ENCODE results near the gene ANTKMT. TPM values are rescaled to one million over a fixed set of nuclear protein-coding genes. Genes with fewer than 3 reads are reported as not detected.

The ANTKMT gene
- total and polyA plus RNA-seq, 2 of the 4 experiments (the other 2 are of a cell fraction): 7.3 to 16.2 TPM

DNA sequence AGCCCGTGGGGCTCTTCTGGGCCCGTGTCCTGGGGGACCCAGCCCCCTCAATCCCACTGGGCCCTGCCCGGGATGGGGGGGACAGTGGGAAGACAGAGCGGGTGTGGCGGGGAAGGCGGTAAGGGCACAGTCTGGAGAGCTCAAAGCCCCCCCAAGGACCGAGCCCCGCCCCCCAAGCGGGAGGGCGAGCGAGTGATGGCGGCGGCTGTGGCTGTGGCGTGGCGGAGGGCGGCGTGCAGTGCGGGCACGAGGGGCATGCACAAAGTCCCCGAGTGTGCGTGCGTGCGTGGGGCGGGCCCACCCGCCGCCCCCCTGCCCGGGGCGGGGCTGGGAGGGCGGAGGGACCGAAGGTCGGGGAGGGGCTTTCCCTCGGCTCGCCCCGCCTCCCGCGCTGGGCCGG lies 27.2 kb upstream of the ANTKMT start:
- Histone ChIP-seq H2BK120ac (ENCODE audit: low read depth, low read length) (no peak overlapping the region), H3K56ac (ENCODE audit: extremely low read depth, insufficient read depth, low read length) (no peak overlapping the region), H3K4me1 (ENCODE audit: control insufficient read depth, insufficient read depth, low read length) (peaks cover 12% of the 10 kb centered on the region), H3K9me3 (ENCODE audit: control insufficient read depth, insufficient read depth, low read length) (no peaks in the 10 kb centered on the region; the same call in 1 of the 2 replicates), H2BK20ac (ENCODE audit: low read depth, low read length) (no peak overlapping the region), H3K9ac (ENCODE audit: low read depth, low read length) (no peak overlapping the region), H3K27ac (ENCODE audit: insufficient read depth, low read length) (no peak overlapping the region), H3K4me2 (ENCODE audit: low read depth, low read length) (no peak overlapping the region), H3K18ac (ENCODE audit: low read depth, low read length) (no peak overlapping the region), H2AFZ (replicated peaks; ENCODE audit: low read length, poor library complexity) (no peak overlapping the region), H4K20me1 (ENCODE audit: insufficient read depth, low read length) (peaks cover 4% of the 10 kb centered on the region; the same call in 1 of the 2 replicates), H3K23ac (ENCODE audit: low read depth, low read length) (no peak overlapping the region), H2AK5ac (ENCODE audit: low read depth, low read length) (no peak overlapping the region), H3K14ac (replicated peaks; ENCODE audit: low read depth, low read length) (no peak overlapping the region), H3K36me3 (ENCODE audit: control insufficient read depth, insufficient read depth, low read length) (no peaks in the 10 kb centered on the region), H3K4me3 (ENCODE audit: insufficient read depth, low read depth, low read length) (no peak overlapping the region), H2BK15ac (ENCODE audit: low read depth, low read length) (no peak overlapping the region), H4K91ac (ENCODE audit: insufficient read depth, low read depth, low read length) (no peak overlapping the region), H4K5ac (ENCODE audit: low read depth, low read length) (no peak overlapping the region), H3K27me3 (ENCODE audit: control insufficient read depth, insufficient read depth, low read length) (peaks cover 48% of the 10 kb centered on the region), H2BK5ac (ENCODE audit: low read depth, low read length, poor library complexity, severe bottlenecking) (no peak overlapping the region), H3K79me1 (ENCODE audit: low read depth in 1 of 2, low read length in 2 of 2) (peaks cover 9 to 12% of the 10 kb centered on the region in 2 experiments; a peak in 3 of 4 replicates), H4K8ac (ENCODE audit: low read depth in 2 of 2, low read length in 2 of 2) (no peak overlapping the region), H2AK9ac (replicated peaks; ENCODE audit: low read depth, low read length, poor library complexity) (no peak overlapping the region), H3K4ac (ENCODE audit: low read depth, low read length) (no peak overlapping the region), H3K9me1 (ENCODE audit: insufficient read depth, low read length) (peaks cover 11% of the 10 kb centered on the region)
- in situ Hi-C loops (cut with MboI; ENCODE audit: low sequenced_read_pairs): no loop called here
- CTCF ChIA-PET: no interaction called here
- dilution Hi-C loops (cut with HindIII; ENCODE audit: low sequenced_read_pairs, unreplicated experiment): no loop called here
- POLR2A ChIA-PET (ENCODE audit: unreplicated experiment): no interaction called here
- 2% methylated on average over 10 of the region's 37 CpGs; no CpG with 5 or more reads in 1 of the 2 experiments for WGBS, 2 experiments (ENCODE audit: extremely low coverage in 2 of 2, insufficient read length in 1 of 2)
- intact Hi-C loops (cut with micrococcal nuclease): no loop called here
- no TSS peak for BruUV-seq (replicated peaks)
- DNase-seq (no peak), ATAC-seq (ENCODE audit: low read depth) (no peak)
- no peak for TF ChIP-seq USF2 (IDR thresholded peaks at IDR 0.05; ENCODE audit: low read depth, low read length)
- TF ChIP-seq MAZ (IDR thresholded peaks at IDR 0.05; ENCODE audit: borderline replicate concordance, low read depth, low read length): no peak
- TF ChIP-seq CEBPB (IDR thresholded peaks at IDR 0.05; ENCODE audit: low read depth, low read length): no peak
- TF ChIP-seq CHD1 (IDR thresholded peaks at IDR 0.05; ENCODE audit: low read depth, low read length): no peak
- TF ChIP-seq NFE2L2 (IDR thresholded peaks at IDR 0.05; ENCODE audit: low read depth, low read length): no peak
- TF ChIP-seq RAD21 (IDR thresholded peaks at IDR 0.05; ENCODE audit: low read length): no peak
- TF ChIP-seq, protein P1, sequence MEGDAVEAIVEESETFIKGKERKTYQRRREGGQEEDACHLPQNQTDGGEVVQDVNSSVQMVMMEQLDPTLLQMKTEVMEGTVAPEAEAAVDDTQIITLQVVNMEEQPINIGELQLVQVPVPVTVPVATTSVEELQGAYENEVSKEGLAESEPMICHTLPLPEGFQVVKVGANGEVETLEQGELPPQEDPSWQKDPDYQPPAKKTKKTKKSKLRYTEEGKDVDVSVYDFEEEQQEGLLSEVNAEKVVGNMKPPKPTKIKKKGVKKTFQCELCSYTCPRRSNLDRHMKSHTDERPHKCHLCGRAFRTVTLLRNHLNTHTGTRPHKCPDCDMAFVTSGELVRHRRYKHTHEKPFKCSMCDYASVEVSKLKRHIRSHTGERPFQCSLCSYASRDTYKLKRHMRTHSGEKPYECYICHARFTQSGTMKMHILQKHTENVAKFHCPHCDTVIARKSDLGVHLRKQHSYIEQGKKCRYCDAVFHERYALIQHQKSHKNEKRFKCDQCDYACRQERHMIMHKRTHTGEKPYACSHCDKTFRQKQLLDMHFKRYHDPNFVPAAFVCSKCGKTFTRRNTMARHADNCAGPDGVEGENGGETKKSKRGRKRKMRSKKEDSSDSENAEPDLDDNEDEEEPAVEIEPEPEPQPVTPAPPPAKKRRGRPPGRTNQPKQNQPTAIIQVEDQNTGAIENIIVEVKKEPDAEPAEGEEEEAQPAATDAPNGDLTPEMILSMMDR (conservative IDR thresholded peaks at IDR 0.05; ENCODE audit: low read depth, low read length): no peak
- no peak for TF ChIP-seq POLR2A (IDR thresholded peaks at IDR 0.05; ENCODE audit: low read depth, low read length)
- no peak for TF ChIP-seq ELK1 (IDR thresholded peaks at IDR 0.05; ENCODE audit: borderline replicate concordance, low read depth, low read length)
- TF ChIP-seq FOS (IDR thresholded peaks at IDR 0.05; ENCODE audit: low read depth, low read length): no peak
- no peak for TF ChIP-seq BHLHE40 (IDR thresholded peaks at IDR 0.05; ENCODE audit: low read depth, low read length)
- no peak for TF ChIP-seq MXI1 (IDR thresholded peaks at IDR 0.05; ENCODE audit: borderline replicate concordance, low read depth, low read length)
- TF ChIP-seq SMC3 (IDR thresholded peaks at IDR 0.05; ENCODE audit: low read depth, low read length): no peak
- TF ChIP-seq RFX5 (IDR thresholded peaks at IDR 0.05; ENCODE audit: low read depth, low read length): no peak
- no peak for TF ChIP-seq MAFK (IDR thresholded peaks at IDR 0.05; ENCODE audit: low read depth, low read length)

Data from IMR-90 (cell line).